Measurements from ENCODE around the gene HMCN2. TPM values are rescaled to one million over a fixed set of nuclear protein-coding genes. Genes with fewer than 3 reads are reported as not detected.

Gene HMCN2
- total RNA-seq, 1 donor from 2014 or later = 0.06 TPM

GRCh38 chr9:130448771-130449603 is 183.4 kb downstream of the HMCN2 start:
- no peak for DNase-seq (ENCODE audit: low read depth)
- H3K4me3 ChIP-seq (ENCODE audit: low read depth, low read length) = no peak overlapping the region
- no peak for TF ChIP-seq CTCF (conservative IDR thresholded peaks at IDR 0.05; ENCODE audit: low read depth, low read length)

- TF ChIP-seq CTCF (conservative IDR thresholded peaks at IDR 0.05; ENCODE audit: low read depth, low read length) = no peak
- no peak overlapping the region for H3K4me3 ChIP-seq (ENCODE audit: low read depth, low read length)
- peak; percentile 52 for DNase-seq (ENCODE audit: low read depth)
These were observed 184.9 kb downstream of the HMCN2 start for GRCh38 chr9:130450344-130451003.

DNA sequence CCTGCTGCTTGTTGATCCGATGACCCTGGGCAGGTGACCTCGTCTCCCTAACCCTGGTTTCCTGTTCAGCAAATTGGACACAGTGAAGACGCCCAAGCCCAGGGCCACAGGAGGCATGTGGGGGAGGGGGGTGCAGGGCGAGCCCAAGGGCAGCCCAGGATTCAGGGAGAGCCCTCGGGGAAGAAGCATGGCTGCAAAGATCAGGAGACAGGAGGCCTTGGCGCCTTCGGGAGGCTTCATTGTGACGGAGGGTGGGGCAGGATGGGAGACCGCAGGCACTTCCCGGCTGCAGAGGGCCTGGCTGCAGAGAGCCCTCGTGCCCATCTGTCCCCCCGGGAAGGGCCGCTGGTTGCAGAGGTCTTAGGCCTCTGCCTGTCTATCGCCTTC is 185.4 kb downstream of the HMCN2 start:
- no peak overlapping the region for H3K4me3 ChIP-seq (ENCODE audit: low read depth, low read length)
- DNase-seq (ENCODE audit: low read depth) = no peak
- TF ChIP-seq CTCF (conservative IDR thresholded peaks at IDR 0.05; ENCODE audit: low read depth, low read length) = no peak

DNA sequence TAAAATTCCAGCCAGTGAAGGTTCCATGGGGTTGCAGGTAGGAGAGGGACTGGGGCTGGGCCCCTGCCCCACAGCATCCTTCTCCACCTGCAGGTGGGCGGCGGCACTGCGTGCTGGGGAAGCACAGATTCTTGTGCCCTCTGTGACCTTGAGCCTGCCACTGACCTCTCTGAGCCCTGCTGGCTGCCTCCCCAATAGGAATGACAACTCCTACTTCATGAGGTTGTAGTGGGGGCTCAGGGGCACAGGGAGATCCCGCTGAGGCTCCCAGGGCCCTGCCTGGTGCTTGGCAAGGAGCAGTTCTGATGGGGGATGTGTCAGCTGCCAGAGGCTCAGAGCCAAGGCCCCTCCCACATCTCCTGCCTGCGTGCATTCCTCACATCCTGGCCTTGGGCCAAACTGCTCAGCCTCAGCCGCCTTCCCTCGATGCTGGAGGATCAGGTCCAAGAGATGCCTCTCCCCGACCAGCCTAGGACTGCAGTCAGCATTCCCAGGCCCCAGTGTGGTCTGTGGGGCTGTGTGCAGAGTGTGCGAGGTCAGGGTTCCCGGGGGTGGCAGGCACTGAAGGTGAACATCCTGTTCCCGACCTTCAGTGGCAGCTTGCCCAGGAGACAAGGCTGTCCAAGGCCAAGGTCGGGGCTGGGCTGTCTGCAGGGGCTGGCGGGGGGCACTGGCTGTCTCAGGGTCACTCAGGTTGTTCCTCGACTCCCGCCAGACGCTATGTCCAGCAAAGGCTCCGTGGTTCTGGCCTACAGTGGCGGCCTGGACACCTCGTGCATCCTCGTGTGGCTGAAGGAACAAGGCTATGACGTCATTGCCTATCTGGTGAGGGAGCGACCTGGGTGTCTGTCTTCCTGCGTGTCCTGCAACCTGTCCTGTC is 186.2 kb downstream of the HMCN2 start:
- peak; percentile 68 for DNase-seq (ENCODE audit: low read depth)
- TF ChIP-seq CTCF (conservative IDR thresholded peaks at IDR 0.05; ENCODE audit: low read depth, low read length) = peak; percentile 59
- H3K4me3 ChIP-seq (ENCODE audit: low read depth, low read length) = no peak overlapping the region

DNA sequence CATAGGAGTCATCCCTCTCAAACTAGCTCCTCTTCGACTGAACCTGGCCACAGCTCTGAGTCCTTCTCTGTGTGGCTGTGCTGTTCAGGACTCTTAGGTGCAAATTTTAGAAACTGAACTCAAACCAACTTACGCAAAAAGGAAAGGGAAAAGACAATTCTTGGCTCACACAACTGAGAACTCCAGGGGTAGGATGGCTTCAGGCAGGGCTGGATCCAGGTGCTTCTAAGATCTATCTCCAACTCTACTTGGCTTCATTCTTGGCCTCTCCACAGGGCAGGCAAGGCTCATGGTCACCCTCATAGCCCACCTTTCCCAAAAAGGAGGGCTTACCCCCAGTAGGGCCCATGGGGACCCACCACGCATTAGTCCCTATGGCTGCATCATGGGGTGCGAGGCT is 187.3 kb downstream of the HMCN2 start:
- no peak for DNase-seq (ENCODE audit: low read depth)
- H3K4me3 ChIP-seq (ENCODE audit: low read depth, low read length) = no peak overlapping the region
- no peak for TF ChIP-seq CTCF (conservative IDR thresholded peaks at IDR 0.05; ENCODE audit: low read depth, low read length)

- DNase-seq (ENCODE audit: low read depth) = no peak
- TF ChIP-seq CTCF (conservative IDR thresholded peaks at IDR 0.05; ENCODE audit: low read depth, low read length) = no peak
- no peak overlapping the region for H3K4me3 ChIP-seq (ENCODE audit: low read depth, low read length)
These were observed 187.9 kb downstream of the HMCN2 start for GRCh38 chr9:130453487-130453886.
